ENCODE measurements around the gene LOXL3.

LOXL3 gene

DNA sequence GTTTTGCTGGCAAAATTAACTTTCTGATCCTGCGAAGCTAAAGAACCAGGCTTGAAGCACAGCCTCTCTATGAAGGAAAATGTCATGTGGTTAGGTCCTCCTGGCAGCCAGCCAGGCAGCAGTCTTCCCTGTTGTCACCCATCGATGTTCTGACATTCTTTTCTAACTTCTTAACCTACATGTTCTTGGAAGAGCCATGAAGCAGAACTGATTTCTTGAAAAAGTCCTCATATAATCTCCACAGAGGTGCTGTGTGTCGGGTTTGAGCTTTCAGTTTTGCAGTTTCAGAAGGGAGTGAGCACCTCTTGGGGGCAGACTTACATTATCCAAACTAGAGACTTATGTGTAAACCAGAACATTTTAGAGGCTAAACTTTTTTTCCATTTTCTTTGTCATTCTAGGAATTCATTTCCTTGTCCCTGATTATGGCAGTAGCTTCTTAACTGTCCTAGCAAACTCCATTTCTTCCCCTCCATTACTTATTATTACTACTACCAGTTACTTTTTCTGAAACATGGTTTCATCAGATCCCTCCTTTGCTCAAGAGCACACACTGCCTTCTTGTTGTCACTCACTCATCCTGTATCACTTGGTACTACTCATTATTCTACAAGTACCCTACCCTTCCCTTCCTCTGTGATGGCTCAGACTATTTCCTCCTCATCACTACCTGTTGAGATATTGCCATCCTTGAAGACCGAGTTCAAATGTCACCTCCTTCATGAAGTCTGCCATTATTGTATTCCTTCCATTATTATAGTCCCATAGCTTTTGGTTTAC lies 31.9 kb upstream of the LOXL3 start:
- peaks cover 53 to 54% of the 10 kb centered on the region in 2 experiments for H3K4me1 ChIP-seq (ENCODE audit: control insufficient read depth in 1 of 2, insufficient read depth in 1 of 2, low read depth in 1 of 2, low read length in 1 of 2)
- H3K27ac ChIP-seq, result peak overlapping the region; percentile 60
- TF ChIP-seq CTCF (IDR thresholded peaks at IDR 0.05), result no peak
- no peaks in the 10 kb centered on the region for H3K27me3 ChIP-seq
- H3K9me3 ChIP-seq, result no peaks in the 10 kb centered on the region
- H3K36me3 ChIP-seq, result no peaks in the 10 kb centered on the region
- H3K4me3 ChIP-seq (ENCODE audit: low read depth in 1 of 2, low read length in 1 of 2), result no peak overlapping the region

GRCh38 chr2:74584088-74584645 lies 30.4 kb upstream of the LOXL3 start:
- Histone ChIP-seq H3K27me3 (no peaks in the 10 kb centered on the region), H3K36me3 (no peaks in the 10 kb centered on the region), H3K27ac (no peak overlapping the region), H3K4me1 (ENCODE audit: control insufficient read depth in 1 of 2, insufficient read depth in 1 of 2, low read depth in 1 of 2, low read length in 1 of 2) (peaks cover 47 to 51% of the 10 kb centered on the region in 2 experiments), H3K9me3 (no peaks in the 10 kb centered on the region), H3K4me3 (ENCODE audit: low read depth in 1 of 2, low read length in 1 of 2) (no peak overlapping the region)
- no peak for TF ChIP-seq CTCF (IDR thresholded peaks at IDR 0.05)

DNA sequence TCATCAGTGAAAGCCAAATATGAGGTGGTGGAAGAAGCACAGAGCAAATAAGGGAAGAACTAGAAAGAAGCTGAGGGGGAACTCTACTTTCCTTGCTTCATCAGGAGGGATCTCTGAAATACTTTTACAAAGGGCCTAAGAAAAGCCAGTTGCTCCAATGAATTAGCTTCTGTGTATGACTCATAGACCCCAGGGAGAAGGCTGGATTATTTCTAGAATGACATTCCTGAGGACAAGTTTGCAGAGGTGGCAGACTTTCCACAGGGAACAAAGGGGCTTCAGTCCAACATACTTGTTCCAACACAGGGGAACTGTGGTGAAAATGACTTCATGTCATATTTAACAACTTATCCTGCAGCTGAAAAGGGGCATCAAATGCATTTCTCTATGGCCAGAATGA lies 29.8 kb upstream of the LOXL3 start:
- Histone ChIP-seq H3K36me3 (no peaks in the 10 kb centered on the region), H3K27me3 (no peaks in the 10 kb centered on the region), H3K4me1 (ENCODE audit: control insufficient read depth in 1 of 2, insufficient read depth in 1 of 2, low read depth in 1 of 2, low read length in 1 of 2) (peaks cover 50 to 53% of the 10 kb centered on the region in 2 experiments), H3K9me3 (no peaks in the 10 kb centered on the region), H3K4me3 (ENCODE audit: low read depth in 1 of 2, low read length in 1 of 2) (no peak overlapping the region), H3K27ac (no peak overlapping the region)
- no peak for TF ChIP-seq CTCF (IDR thresholded peaks at IDR 0.05)

- TF ChIP-seq CTCF (IDR thresholded peaks at IDR 0.05), result no peak
- Histone ChIP-seq H3K4me1 (ENCODE audit: control insufficient read depth in 1 of 2, insufficient read depth in 1 of 2, low read depth in 1 of 2, low read length in 1 of 2) (peaks cover 59 to 61% of the 10 kb centered on the region in 2 experiments), H3K27me3 (no peaks in the 10 kb centered on the region), H3K9me3 (no peaks in the 10 kb centered on the region), H3K4me3 (ENCODE audit: low read depth in 1 of 2, low read length in 1 of 2) (no peak overlapping the region), H3K36me3 (no peaks in the 10 kb centered on the region), H3K27ac (no peak overlapping the region)
Observed at GRCh38 chr2:74582184-74582583, 28.4 kb upstream of the LOXL3 start.

- peaks cover 62 to 63% of the 10 kb centered on the region in 2 experiments for H3K4me1 ChIP-seq (ENCODE audit: control insufficient read depth in 1 of 2, insufficient read depth in 1 of 2, low read depth in 1 of 2, low read length in 1 of 2)
- H3K27me3 ChIP-seq, result no peaks in the 10 kb centered on the region
- H3K36me3 ChIP-seq, result no peaks in the 10 kb centered on the region
- H3K9me3 ChIP-seq, result no peaks in the 10 kb centered on the region
- no peak overlapping the region for H3K27ac ChIP-seq
- H3K4me3 ChIP-seq (ENCODE audit: low read depth in 1 of 2, low read length in 1 of 2), result no peak overlapping the region
- no peak for TF ChIP-seq CTCF (IDR thresholded peaks at IDR 0.05)
Observed at GRCh38 chr2:74581463-74581862, 27.7 kb upstream of the LOXL3 start.
